ENCODE measurements around the gene PLEKHA8. TPM values are rescaled to one million over a fixed set of nuclear protein-coding genes. Genes with fewer than 3 reads are reported as not detected.

PLEKHA8 gene
- total and polyA plus RNA-seq, 10 of the 15 experiments (the other 5 are each of a cell fraction or from before 2014, with no cell fraction given), result 1.1 to 13.2 (median 5.7) TPM

DNA sequence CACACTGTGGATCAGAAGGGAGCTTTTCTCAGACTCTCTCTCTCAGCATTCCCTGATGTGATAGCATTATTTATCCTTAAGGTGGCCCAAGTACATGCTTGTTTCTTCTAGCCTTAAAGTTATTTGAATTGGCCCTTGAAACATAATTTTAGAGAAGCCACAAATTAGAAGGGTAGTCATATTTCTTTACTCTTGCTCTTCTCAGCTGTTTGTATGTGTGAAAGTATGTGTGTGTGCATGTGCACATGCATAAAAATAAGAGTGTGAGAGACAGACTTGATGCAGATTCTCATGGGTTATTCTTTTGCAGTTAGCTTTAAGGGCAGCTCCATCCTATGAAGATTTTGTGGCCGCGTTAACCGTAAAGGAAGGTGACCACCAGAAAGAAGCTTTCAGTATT is 50.1 kb downstream of the PLEKHA8 start:
- no peaks in the 10 kb centered on the region for H3K79me2 ChIP-seq (ENCODE audit: control insufficient read depth, insufficient read depth, low read length)
- H3K9ac ChIP-seq (ENCODE audit: control insufficient read depth, insufficient read depth, low read length), result no peak overlapping the region
- H3K4me1 ChIP-seq (ENCODE audit: control insufficient read depth, insufficient read depth, low read length), result no peaks in the 10 kb centered on the region
- no peak overlapping the region for H2AFZ ChIP-seq (ENCODE audit: control insufficient read depth, low read depth, low read length)
- POLR2A ChIA-PET, result interaction anchor here (0.5 kb wide), 1 partner anchor 641 kb away, joined by 4 read pairs; no protein-coding TSS in a partner anchor
- 0 out of 4 replicates have a peak, but pooled peaks cover 0 to 2% of the 10 kb centered on the region in 2 experiments for H3K36me3 ChIP-seq (ENCODE audit: control insufficient read depth in 2 of 2, insufficient read depth in 2 of 2, low read length in 1 of 2)
- in situ Hi-C loops (cut with MboI), result loop anchor here (10.0 kb wide), 1 partner anchor 323 kb away; no protein-coding TSS in a partner anchor
- no peaks in the 10 kb centered on the region for H3K27me3 ChIP-seq (replicated peaks in 1 of 2; ENCODE audit: control insufficient read depth in 2 of 2, insufficient read depth in 2 of 2, low read length in 1 of 2)
- no TSS peak for BruUV-seq (replicated peaks)
- SMC1A ChIA-PET (ENCODE audit: uncharacterized antibody, unreplicated experiment), result interaction anchor here (1.8 kb wide), 1 partner anchor 11 kb away, joined by 3 read pairs; no protein-coding TSS in a partner anchor
- 100% methylated on average over 3 of the region's 3 CpGs for WGBS (ENCODE audit: insufficient coverage, insufficient replicate concordance, low lambda C conversion rate, missing lambda C conversion rate)
- no peak for DNase-seq (ENCODE audit: low read depth, low spot score)
- H3K4me3 ChIP-seq, result no peak overlapping the region
- RAD21 ChIA-PET (ENCODE audit: unreplicated experiment), result no interaction called here
- H3K4me2 ChIP-seq (ENCODE audit: control insufficient read depth, insufficient read depth), result no peak overlapping the region
- H3K9me3 ChIP-seq (replicated peaks; ENCODE audit: control insufficient read depth, insufficient read depth, low read length), result no peaks in the 10 kb centered on the region
- H4K20me1 ChIP-seq (ENCODE audit: control insufficient read depth, insufficient read depth), result no peaks in the 10 kb centered on the region
- TF ChIP-seq, protein P1, sequence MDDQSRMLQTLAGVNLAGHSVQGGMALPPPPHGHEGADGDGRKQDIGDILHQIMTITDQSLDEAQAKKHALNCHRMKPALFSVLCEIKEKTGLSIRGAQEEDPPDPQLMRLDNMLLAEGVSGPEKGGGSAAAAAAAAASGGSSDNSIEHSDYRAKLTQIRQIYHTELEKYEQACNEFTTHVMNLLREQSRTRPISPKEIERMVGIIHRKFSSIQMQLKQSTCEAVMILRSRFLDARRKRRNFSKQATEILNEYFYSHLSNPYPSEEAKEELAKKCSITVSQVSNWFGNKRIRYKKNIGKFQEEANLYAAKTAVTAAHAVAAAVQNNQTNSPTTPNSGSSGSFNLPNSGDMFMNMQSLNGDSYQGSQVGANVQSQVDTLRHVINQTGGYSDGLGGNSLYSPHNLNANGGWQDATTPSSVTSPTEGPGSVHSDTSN (IDR thresholded peaks at IDR 0.05; ENCODE audit: insufficient replicate concordance, low read depth, low read length), result no peak
- TF ChIP-seq, protein P2, sequence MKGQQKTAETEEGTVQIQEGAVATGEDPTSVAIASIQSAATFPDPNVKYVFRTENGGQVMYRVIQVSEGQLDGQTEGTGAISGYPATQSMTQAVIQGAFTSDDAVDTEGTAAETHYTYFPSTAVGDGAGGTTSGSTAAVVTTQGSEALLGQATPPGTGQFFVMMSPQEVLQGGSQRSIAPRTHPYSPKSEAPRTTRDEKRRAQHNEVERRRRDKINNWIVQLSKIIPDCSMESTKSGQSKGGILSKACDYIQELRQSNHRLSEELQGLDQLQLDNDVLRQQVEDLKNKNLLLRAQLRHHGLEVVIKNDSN (IDR thresholded peaks at IDR 0.05; ENCODE audit: borderline replicate concordance, extremely low read length, insufficient read depth, low read depth, low read length), result no peak
- TF ChIP-seq, protein P3, sequence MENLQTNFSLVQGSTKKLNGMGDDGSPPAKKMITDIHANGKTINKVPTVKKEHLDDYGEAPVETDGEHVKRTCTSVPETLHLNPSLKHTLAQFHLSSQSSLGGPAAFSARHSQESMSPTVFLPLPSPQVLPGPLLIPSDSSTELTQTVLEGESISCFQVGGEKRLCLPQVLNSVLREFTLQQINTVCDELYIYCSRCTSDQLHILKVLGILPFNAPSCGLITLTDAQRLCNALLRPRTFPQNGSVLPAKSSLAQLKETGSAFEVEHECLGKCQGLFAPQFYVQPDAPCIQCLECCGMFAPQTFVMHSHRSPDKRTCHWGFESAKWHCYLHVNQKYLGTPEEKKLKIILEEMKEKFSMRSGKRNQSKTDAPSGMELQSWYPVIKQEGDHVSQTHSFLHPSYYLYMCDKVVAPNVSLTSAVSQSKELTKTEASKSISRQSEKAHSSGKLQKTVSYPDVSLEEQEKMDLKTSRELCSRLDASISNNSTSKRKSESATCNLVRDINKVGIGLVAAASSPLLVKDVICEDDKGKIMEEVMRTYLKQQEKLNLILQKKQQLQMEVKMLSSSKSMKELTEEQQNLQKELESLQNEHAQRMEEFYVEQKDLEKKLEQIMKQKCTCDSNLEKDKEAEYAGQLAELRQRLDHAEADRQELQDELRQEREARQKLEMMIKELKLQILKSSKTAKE (IDR thresholded peaks at IDR 0.05; ENCODE audit: low read depth, poor library complexity, severe bottlenecking), result no peak
- no peak for TF ChIP-seq RUNX3 (IDR thresholded peaks at IDR 0.05; ENCODE audit: low read length)
- TF ChIP-seq, protein P4, sequence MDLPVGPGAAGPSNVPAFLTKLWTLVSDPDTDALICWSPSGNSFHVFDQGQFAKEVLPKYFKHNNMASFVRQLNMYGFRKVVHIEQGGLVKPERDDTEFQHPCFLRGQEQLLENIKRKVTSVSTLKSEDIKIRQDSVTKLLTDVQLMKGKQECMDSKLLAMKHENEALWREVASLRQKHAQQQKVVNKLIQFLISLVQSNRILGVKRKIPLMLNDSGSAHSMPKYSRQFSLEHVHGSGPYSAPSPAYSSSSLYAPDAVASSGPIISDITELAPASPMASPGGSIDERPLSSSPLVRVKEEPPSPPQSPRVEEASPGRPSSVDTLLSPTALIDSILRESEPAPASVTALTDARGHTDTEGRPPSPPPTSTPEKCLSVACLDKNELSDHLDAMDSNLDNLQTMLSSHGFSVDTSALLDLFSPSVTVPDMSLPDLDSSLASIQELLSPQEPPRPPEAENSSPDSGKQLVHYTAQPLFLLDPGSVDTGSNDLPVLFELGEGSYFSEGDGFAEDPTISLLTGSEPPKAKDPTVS (IDR thresholded peaks at IDR 0.05; ENCODE audit: low read depth, low read length), result no peak
- TF ChIP-seq FOXK2 (IDR thresholded peaks at IDR 0.05), result no peak
- TF ChIP-seq, protein P5, sequence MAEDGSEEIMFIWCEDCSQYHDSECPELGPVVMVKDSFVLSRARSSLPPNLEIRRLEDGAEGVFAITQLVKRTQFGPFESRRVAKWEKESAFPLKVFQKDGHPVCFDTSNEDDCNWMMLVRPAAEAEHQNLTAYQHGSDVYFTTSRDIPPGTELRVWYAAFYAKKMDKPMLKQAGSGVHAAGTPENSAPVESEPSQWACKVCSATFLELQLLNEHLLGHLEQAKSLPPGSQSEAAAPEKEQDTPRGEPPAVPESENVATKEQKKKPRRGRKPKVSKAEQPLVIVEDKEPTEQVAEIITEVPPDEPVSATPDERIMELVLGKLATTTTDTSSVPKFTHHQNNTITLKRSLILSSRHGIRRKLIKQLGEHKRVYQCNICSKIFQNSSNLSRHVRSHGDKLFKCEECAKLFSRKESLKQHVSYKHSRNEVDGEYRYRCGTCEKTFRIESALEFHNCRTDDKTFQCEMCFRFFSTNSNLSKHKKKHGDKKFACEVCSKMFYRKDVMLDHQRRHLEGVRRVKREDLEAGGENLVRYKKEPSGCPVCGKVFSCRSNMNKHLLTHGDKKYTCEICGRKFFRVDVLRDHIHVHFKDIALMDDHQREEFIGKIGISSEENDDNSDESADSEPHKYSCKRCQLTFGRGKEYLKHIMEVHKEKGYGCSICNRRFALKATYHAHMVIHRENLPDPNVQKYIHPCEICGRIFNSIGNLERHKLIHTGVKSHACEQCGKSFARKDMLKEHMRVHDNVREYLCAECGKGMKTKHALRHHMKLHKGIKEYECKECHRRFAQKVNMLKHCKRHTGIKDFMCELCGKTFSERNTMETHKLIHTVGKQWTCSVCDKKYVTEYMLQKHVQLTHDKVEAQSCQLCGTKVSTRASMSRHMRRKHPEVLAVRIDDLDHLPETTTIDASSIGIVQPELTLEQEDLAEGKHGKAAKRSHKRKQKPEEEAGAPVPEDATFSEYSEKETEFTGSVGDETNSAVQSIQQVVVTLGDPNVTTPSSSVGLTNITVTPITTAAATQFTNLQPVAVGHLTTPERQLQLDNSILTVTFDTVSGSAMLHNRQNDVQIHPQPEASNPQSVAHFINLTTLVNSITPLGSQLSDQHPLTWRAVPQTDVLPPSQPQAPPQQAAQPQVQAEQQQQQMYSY (CRISPR knock-in tag; IDR thresholded peaks at IDR 0.05), result no peak
- no peak for TF ChIP-seq CEBPB (IDR thresholded peaks at IDR 0.05; ENCODE audit: borderline replicate concordance in 1 of 2, low read depth in 2 of 2, low read length in 2 of 2)
- TF ChIP-seq RB1 (IDR thresholded peaks at IDR 0.05; ENCODE audit: borderline replicate concordance), result no peak
- TF ChIP-seq, protein P6, sequence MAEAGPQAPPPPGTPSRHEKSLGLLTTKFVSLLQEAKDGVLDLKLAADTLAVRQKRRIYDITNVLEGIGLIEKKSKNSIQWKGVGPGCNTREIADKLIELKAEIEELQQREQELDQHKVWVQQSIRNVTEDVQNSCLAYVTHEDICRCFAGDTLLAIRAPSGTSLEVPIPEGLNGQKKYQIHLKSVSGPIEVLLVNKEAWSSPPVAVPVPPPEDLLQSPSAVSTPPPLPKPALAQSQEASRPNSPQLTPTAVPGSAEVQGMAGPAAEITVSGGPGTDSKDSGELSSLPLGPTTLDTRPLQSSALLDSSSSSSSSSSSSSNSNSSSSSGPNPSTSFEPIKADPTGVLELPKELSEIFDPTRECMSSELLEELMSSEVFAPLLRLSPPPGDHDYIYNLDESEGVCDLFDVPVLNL (IDR thresholded peaks at IDR 0.05; ENCODE audit: low read depth, low read length), result no peak
- no peak for TF ChIP-seq FOS (IDR thresholded peaks at IDR 0.05; ENCODE audit: borderline replicate concordance, extremely low read depth, insufficient read length)
- no peak overlapping the region for H3K27ac ChIP-seq (ENCODE audit: control insufficient read depth, insufficient read depth)
- FAIRE-seq, result no peak
- intact Hi-C loops (cut with micrococcal nuclease; ENCODE audit: unreplicated experiment), result no loop called here
- ATAC-seq, result no peak
- CTCF ChIA-PET, result interaction anchor here (0.7 to 7.7 kb wide), 5 partner anchors 15 to 485 kb away, joined by 3 to 96 read pairs (median 3); no protein-coding TSS in a partner anchor
